HepG2 (cell line): ENCODE data around the gene SAMD8. TPM values are rescaled to one million over a fixed set of nuclear protein-coding genes. Genes with fewer than 3 reads are reported as not detected.
A peak's percentile ranks its signal among the peaks of the same experiment; 100 is the strongest.

Source experiments
- EEA1 ChIP-seq: sonication (generic); formaldehyde crosslinking; IDR thresholded peaks from 2 replicates; pipeline ENCODE4 v1.5.1; 2020; ENCODE audit warnings: mild to moderate bottlenecking, missing genetic modification reagents, borderline replicate concordance
- FOXM1 ChIP-seq: sonication (generic); formaldehyde crosslinking; IDR thresholded peaks from 2 replicates; pipeline ENCODE4 v1.5.0; 2020; ENCODE audit warnings: missing genetic modification reagents
- HDAC6 ChIP-seq: fragments of 200-600 bp; sonication (generic); IDR thresholded peaks from 2 replicates; pipeline ENCODE4 v1.7.0; 2017; ENCODE audit warnings: mild to moderate bottlenecking, antibody characterized with exemption, low read length, low read depth
- HMG20B ChIP-seq: conservative IDR thresholded peaks from 2 replicates; pipeline ENCODE4 v1.6.1; 2016; ENCODE audit warnings: missing genetic modification reagents, missing compliant biosample characterization
- ISL2 ChIP-seq: sonication (generic); formaldehyde crosslinking; IDR thresholded peaks from 2 replicates; pipeline ENCODE4 v1.5.0; 2020; ENCODE audit warnings: missing genetic modification reagents
- KDM5A ChIP-seq: fragments of 200-600 bp; sonication (generic); IDR thresholded peaks from 2 replicates; pipeline ENCODE4 v1.7.0; 2018; ENCODE audit warnings: antibody characterized with exemption, mild to moderate bottlenecking, low read length, borderline replicate concordance
- SP5 ChIP-seq: IDR thresholded peaks from 2 replicates; pipeline ENCODE4 v1.6.1; 2016; ENCODE audit warnings: low read depth, borderline replicate concordance
- ZBTB21 ChIP-seq: sonication (generic); formaldehyde crosslinking; IDR thresholded peaks from 2 replicates; pipeline ENCODE4 v1.4.0; 2020; ENCODE audit warnings: missing genetic modification reagents
- ZBTB3 ChIP-seq: sonication (generic); formaldehyde crosslinking; IDR thresholded peaks from 2 replicates; pipeline ENCODE4 v1.4.0; 2020; ENCODE audit warnings: low read depth, mild to moderate bottlenecking, moderate library complexity, missing genetic modification reagents, borderline replicate concordance
- ZFY ChIP-seq: sonication (generic); formaldehyde crosslinking; IDR thresholded peaks from 2 replicates; pipeline ENCODE4 v1.4.0; 2020; ENCODE audit warnings: missing genetic modification reagents
- ZMYM3 ChIP-seq: sonication (generic); formaldehyde crosslinking; IDR thresholded peaks from 2 replicates; pipeline ENCODE4 v1.5.1; 2020; ENCODE audit warnings: mild to moderate bottlenecking, missing genetic modification reagents
- ZNF234 ChIP-seq: sonication (generic); formaldehyde crosslinking; conservative IDR thresholded peaks from 2 replicates; pipeline ENCODE4 v1.5.1; 2020; ENCODE audit warnings: mild to moderate bottlenecking, missing genetic modification reagents
- ZNF383 ChIP-seq: sonication (generic); formaldehyde crosslinking; IDR thresholded peaks from 2 replicates; pipeline ENCODE4 v1.4.0; 2020; ENCODE audit warnings: missing genetic modification reagents, mild to moderate bottlenecking, borderline replicate concordance
- ZNF609 ChIP-seq: sonication (generic); formaldehyde crosslinking; IDR thresholded peaks from 2 replicates; pipeline ENCODE4 v1.4.0; 2020; ENCODE audit warnings: mild to moderate bottlenecking, missing genetic modification reagents, borderline replicate concordance
- ZNF713 ChIP-seq: sonication (generic); formaldehyde crosslinking; IDR thresholded peaks from 2 replicates; pipeline ENCODE4 v1.4.0; 2020; ENCODE audit warnings: mild to moderate bottlenecking, missing genetic modification reagents
- polyA plus RNA-seq, 8 experiments: library from polyadenylated mRNA; depleted of rRNA in 3 of 8; stranded (reverse) in 7 of 8; unstranded in 1 of 8; fragments of >200 nt; fragmentation: Illumina TruSeq in 4 of 8; extraction: Trizol in 4 of 8; gene quantifications; 2 replicates each; pipeline versions ENCODE4 v1.2.1 to v1.2.3, GENCODE V29; 2011 to 2016; ENCODE audit warnings: low read depth in 4 of 8, missing spikeins in 1 of 8, mixed read lengths in 1 of 8; ENCODE audit not compliant: insufficient read depth in 1 of 8
- total RNA-seq, 5 experiments: library from RNA; depleted of rRNA; stranded (reverse); fragments of >200 nt; fragmentation: Illumina TruSeq; extraction: Trizol; gene quantifications; 2 replicates each; pipeline ENCODE4 v1.2.3, GENCODE V29; 2016; ENCODE audit warnings: low read depth in 1 of 5
- TF ChIP-seq, protein P1 (sequence below): IDR thresholded peaks from 2 replicates; pipeline ENCODE4 v1.6.1; 2018; ENCODE audit warnings: missing genetic modification reagents, mild to moderate bottlenecking, missing compliant biosample characterization
- TF ChIP-seq, protein P2 (sequence below): sonication (generic); formaldehyde crosslinking; IDR thresholded peaks from 2 replicates; pipeline ENCODE4 v1.4.0; 2020; ENCODE audit warnings: missing genetic modification reagents
- TF ChIP-seq, protein P3 (sequence below): IDR thresholded peaks from 2 replicates; pipeline ENCODE4 v1.6.1; 2016

Gene SAMD8
- total and polyA plus RNA-seq, 2 of the 13 experiments (the other 11 are each of a cell fraction or from before 2014, with no cell fraction given), result 10.4 to 13.2 TPM

DNA sequence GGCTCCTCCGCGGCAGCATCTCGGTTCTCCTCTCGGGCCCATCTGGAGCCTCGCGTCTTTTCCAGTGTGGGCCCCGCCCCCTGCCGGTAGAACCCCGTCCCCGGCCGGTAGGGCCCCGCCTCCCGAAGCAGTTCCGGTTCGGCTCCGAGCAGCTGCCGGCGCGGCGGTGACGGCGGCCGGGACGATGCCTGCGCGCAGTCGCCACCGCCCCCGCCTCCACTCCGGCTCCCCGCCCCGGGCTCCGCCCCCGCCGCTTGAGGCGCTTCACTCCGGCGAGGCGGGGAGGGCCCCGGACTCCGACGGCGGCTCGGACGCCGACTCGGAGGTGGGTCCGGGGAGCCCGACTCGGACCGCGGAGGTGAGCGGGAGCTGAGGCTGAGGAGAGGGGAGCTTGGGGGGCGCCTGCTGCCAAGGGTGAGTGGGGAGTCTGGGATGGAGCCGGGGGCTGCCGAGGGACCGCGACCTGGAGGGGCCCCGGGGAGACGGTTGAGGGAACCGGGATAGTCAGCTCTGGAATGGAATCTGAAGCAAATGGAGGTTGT, at the start of gene SAMD8 (continued):
- TF ChIP-seq ZMYM3 (CRISPR knock-in tag) (no peak), ISL2 (CRISPR knock-in tag) (0 out of 2 replicates have a peak, but pooled peaks have one; percentile 37), HMG20B (CRISPR knock-in tag) (0 out of 2 replicates have a peak, but pooled peaks have one; percentile 23), KDM5A (peak; percentile 73; the same call in 1 of the 2 replicates), FOXM1 (CRISPR knock-in tag) (no peak), EEA1 (CRISPR knock-in tag) (no peak), SP5 (CRISPR knock-in tag) (peak; percentile 61), ZNF383 (CRISPR knock-in tag) (no peak), ZNF234 (CRISPR knock-in tag) (no peak), ZBTB21 (CRISPR knock-in tag) (no peak), ZBTB3 (peak; percentile 54; the same call in 1 of the 2 replicates), HDAC6 (no peak), ZNF713 (no peak), ZNF609 (CRISPR knock-in tag) (no peak; the same call in 1 of the 2 replicates), ZFY (CRISPR knock-in tag) (peak; percentile 74)
- TF ChIP-seq, protein P1, sequence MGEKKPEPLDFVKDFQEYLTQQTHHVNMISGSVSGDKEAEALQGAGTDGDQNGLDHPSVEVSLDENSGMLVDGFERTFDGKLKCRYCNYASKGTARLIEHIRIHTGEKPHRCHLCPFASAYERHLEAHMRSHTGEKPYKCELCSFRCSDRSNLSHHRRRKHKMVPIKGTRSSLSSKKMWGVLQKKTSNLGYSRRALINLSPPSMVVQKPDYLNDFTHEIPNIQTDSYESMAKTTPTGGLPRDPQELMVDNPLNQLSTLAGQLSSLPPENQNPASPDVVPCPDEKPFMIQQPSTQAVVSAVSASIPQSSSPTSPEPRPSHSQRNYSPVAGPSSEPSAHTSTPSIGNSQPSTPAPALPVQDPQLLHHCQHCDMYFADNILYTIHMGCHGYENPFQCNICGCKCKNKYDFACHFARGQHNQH (CRISPR knock-in tag), result peak; percentile 28; the same call in 1 of the 2 replicates
- TF ChIP-seq, protein P2, sequence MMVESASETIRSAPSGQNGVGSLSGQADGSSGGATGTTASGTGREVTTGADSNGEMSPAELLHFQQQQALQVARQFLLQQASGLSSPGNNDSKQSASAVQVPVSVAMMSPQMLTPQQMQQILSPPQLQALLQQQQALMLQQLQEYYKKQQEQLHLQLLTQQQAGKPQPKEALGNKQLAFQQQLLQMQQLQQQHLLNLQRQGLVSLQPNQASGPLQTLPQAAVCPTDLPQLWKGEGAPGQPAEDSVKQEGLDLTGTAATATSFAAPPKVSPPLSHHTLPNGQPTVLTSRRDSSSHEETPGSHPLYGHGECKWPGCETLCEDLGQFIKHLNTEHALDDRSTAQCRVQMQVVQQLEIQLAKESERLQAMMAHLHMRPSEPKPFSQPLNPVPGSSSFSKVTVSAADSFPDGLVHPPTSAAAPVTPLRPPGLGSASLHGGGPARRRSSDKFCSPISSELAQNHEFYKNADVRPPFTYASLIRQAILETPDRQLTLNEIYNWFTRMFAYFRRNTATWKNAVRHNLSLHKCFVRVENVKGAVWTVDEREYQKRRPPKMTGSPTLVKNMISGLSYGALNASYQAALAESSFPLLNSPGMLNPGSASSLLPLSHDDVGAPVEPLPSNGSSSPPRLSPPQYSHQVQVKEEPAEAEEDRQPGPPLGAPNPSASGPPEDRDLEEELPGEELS (CRISPR knock-in tag), result no peak
- TF ChIP-seq, protein P3, sequence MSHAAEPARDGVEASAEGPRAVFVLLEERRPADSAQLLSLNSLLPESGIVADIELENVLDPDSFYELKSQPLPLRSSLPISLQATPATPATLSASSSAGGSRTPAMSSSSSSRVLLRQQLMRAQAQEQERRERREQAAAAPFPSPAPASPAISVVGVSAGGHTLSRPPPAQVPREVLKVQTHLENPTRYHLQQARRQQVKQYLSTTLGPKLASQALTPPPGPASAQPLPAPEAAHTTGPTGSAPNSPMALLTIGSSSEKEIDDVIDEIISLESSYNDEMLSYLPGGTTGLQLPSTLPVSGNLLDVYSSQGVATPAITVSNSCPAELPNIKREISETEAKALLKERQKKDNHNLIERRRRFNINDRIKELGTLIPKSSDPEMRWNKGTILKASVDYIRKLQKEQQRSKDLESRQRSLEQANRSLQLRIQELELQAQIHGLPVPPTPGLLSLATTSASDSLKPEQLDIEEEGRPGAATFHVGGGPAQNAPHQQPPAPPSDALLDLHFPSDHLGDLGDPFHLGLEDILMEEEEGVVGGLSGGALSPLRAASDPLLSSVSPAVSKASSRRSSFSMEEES (CRISPR knock-in tag), result no peak
